A549 (cell line): ENCODE data around the gene ARID1B. TPM values are rescaled to one million over a fixed set of nuclear protein-coding genes. Genes with fewer than 3 reads are reported as not detected.

Experiments
- ATAC-seq, 2 experiments: fragments of 200-7000 bp in 1 of 2; fragments of >200 bp in 1 of 2; cut with Nextera tagmentation in 1 of 2; cut with Tn5 transposase in 1 of 2; 3 replicates each; pipeline versions ENCODE4 v1.8.0 to v1.9.1; 2018 to 2020; ENCODE audit warnings: mild to moderate bottlenecking in 1 of 2, moderate library complexity in 1 of 2
- CTCF ChIA-PET: fragments of 300-600 bp; sonication (Branson Sonifier 250); formaldehyde crosslinking; extraction: SDS; loops from one replicate; lab custom pipeline; 2021; ENCODE audit warnings: antibody characterized with exemption, inconsistent platforms; lab: Yijun Ruan, JAX
- POLR2A ChIA-PET: fragments of 350-600 bp; formaldehyde crosslinking; extraction: SDS; loops from one replicate; lab custom pipeline; 2021; ENCODE audit warnings: antibody characterized with exemption, inconsistent platforms; lab: Yijun Ruan, JAX
- DNase-seq, 2 experiments: peaks; one replicate each; pipeline versions ENCODE4 v3.0.0 to v3.0.0-alpha.2; 2011 to 2016; ENCODE audit warnings: low read depth in 1 of 2, low spot score in 1 of 2
- FAIRE-seq: peaks from 2 replicates; lab custom pipeline; 2011; peaks lifted over from hg19 to GRCh38; lab: Jason Lieb, UNC
- H3K27ac ChIP-seq, 2 experiments: fragments of >200 bp; sonication (Bioruptor Twin); formaldehyde crosslinking; 3 replicates each; pipeline ENCODE4 v1.5.1; 2016 to 2017
- H3K4me1 ChIP-seq: fragments of >200 bp; sonication (Bioruptor Twin); formaldehyde crosslinking; 3 replicates; pipeline ENCODE4 v1.6.1; 2016
- H3K4me2 ChIP-seq: fragments of >200 bp; sonication (Bioruptor Twin); formaldehyde crosslinking; 3 replicates; pipeline ENCODE4 v1.6.1; 2016
- H3K4me3 ChIP-seq: fragments of >200 bp; sonication (Bioruptor Twin); formaldehyde crosslinking; 3 replicates; pipeline ENCODE4 v1.5.1; 2016
- H3K9me3 ChIP-seq: fragments of >200 bp; sonication (Bioruptor Twin); formaldehyde crosslinking; 3 replicates; pipeline ENCODE4 v1.6.1; 2016
- CBX8 ChIP-seq: fragments of 200-600 bp; sonication (generic); IDR thresholded peaks from 2 replicates; pipeline ENCODE4 v1.6.1; 2016
- CEBPB ChIP-seq, 2 experiments: fragments of >200 bp in 1 of 2; sonication (Bioruptor Twin) in 1 of 2; formaldehyde crosslinking in 1 of 2; IDR thresholded peaks; 2 replicates each; pipeline ENCODE4 v1.6.1; 2012 to 2016
- CTCF ChIP-seq: fragments of >200 bp; sonication (Bioruptor Twin); formaldehyde crosslinking; IDR thresholded peaks from 3 replicates; pipeline ENCODE4 v1.5.1; 2016
- EHMT2 ChIP-seq: fragments of 200-600 bp; sonication (generic); IDR thresholded peaks from 2 replicates; pipeline ENCODE4 v1.6.1; 2016; ENCODE audit warnings: antibody characterized with exemption, low read depth, mild to moderate bottlenecking, moderate library complexity
- ESRRA ChIP-seq: fragments of 150-350 bp; IDR thresholded peaks from 2 replicates; pipeline ENCODE4 v1.6.1; 2014; ENCODE audit warnings: mild to moderate bottlenecking, low read length, borderline replicate concordance
- HEYL ChIP-seq: fragments of 250-450 bp; sonication (Bioruptor Pico); IDR thresholded peaks from 2 replicates; pipeline ENCODE4 v1.8.0; 2021; ENCODE audit warnings: mild to moderate bottlenecking, moderate library complexity
- HOXA7 ChIP-seq: fragments of 250-450 bp; sonication (Bioruptor Pico); IDR thresholded peaks from 2 replicates; pipeline ENCODE4 v1.5.0; 2020; ENCODE audit warnings: mild to moderate bottlenecking, moderate library complexity
- HOXB13 ChIP-seq: fragments of 250-450 bp; sonication (Bioruptor Pico); IDR thresholded peaks from 2 replicates; pipeline ENCODE4 v1.5.0; 2020; ENCODE audit warnings: low read depth, mild to moderate bottlenecking, moderate library complexity
- HOXB5 ChIP-seq: fragments of 250-450 bp; sonication (Bioruptor Pico); IDR thresholded peaks from 2 replicates; pipeline ENCODE4 v1.5.0; 2020; ENCODE audit warnings: mild to moderate bottlenecking, moderate library complexity
- JUN ChIP-seq, 2 experiments: fragments of >200 bp; sonication (Bioruptor Twin); formaldehyde crosslinking; IDR thresholded peaks; 2 replicates in 1 of 2; 3 replicates in 1 of 2; pipeline ENCODE4 v1.6.1; 2016 to 2017
- MAX ChIP-seq: IDR thresholded peaks from 2 replicates; pipeline ENCODE4 v1.6.1; 2012
- NPAS2 ChIP-seq: fragments of 250-450 bp; sonication (Bioruptor Pico); IDR thresholded peaks from 2 replicates; pipeline ENCODE4 v1.8.0; 2022; ENCODE audit warnings: mild to moderate bottlenecking, moderate library complexity, borderline replicate concordance
- PBX3 ChIP-seq: IDR thresholded peaks from 2 replicates; pipeline ENCODE4 v1.6.1; 2012
- POLR2AphosphoS2 ChIP-seq: conservative IDR thresholded peaks from 2 replicates; pipeline ENCODE4 v1.6.1; 2012; ENCODE audit warnings: low read length, improper control_type of control experiment, inconsistent platforms
- RAD21 ChIP-seq, 2 experiments: fragments of >200 bp in 1 of 2; sonication (Bioruptor Twin) in 1 of 2; formaldehyde crosslinking in 1 of 2; IDR thresholded peaks in 1 of 2; conservative IDR thresholded peaks in 1 of 2; 2 replicates in 1 of 2; 3 replicates in 1 of 2; pipeline ENCODE4 v1.6.1; 2012 to 2018; ENCODE audit warnings: inconsistent platforms in 1 of 2
- SMC3 ChIP-seq: fragments of >200 bp; sonication (Bioruptor Twin); formaldehyde crosslinking; IDR thresholded peaks from 3 replicates; pipeline ENCODE4 v1.6.1; 2018; ENCODE audit warnings: inconsistent platforms
- SREBF2 ChIP-seq: fragments of 450-650 bp; IDR thresholded peaks from 2 replicates; pipeline ENCODE4 v1.6.1; 2014; ENCODE audit warnings: mild to moderate bottlenecking, moderate library complexity
- TFCP2L1 ChIP-seq: fragments of 250-450 bp; sonication (Bioruptor Pico); IDR thresholded peaks from 2 replicates; pipeline ENCODE4 v1.5.0; 2021; ENCODE audit warnings: mild to moderate bottlenecking
- TP53 ChIP-seq: fragments of 250-450 bp; sonication (Bioruptor Pico); IDR thresholded peaks from 2 replicates; pipeline ENCODE4 v1.5.0; 2021; ENCODE audit warnings: mild to moderate bottlenecking, moderate library complexity
- USF2 ChIP-seq: fragments of 450-650 bp; IDR thresholded peaks from 2 replicates; pipeline ENCODE4 v1.6.1; 2014; ENCODE audit warnings: antibody characterized with exemption
- WGBS: methylation state at CpG from one replicate; pipeline ENCODE4 v1.1.6; 2017; ENCODE audit errors: missing lambda C conversion rate; 5-methylcytosine and 5-hydroxymethylcytosine counted together
- polyA plus RNA-seq, 4 experiments: library from polyadenylated mRNA; depleted of rRNA in 3 of 4; stranded (reverse); fragments of >200 nt; fragmentation: RNase III in 1 of 4; extraction: RNeasy Plus Mini Kit Qiagen cat#74134 plus additional on column Dnase treatment in 1 of 4; gene quantifications; 2 replicates in 3 of 4; 3 replicates in 1 of 4; pipeline ENCODE4 v1.2.3, GENCODE V29; 2011 to 2017
- TF ChIP-seq, protein P1 (sequence below): fragments of 150-350 bp; IDR thresholded peaks from 2 replicates; pipeline ENCODE4 v1.6.1; 2014; ENCODE audit warnings: low read depth, mild to moderate bottlenecking, low read length

ARID1B gene
- polyA plus RNA-seq, 2 of the 4 experiments (the other 2 are of a cell fraction), result 13.5 to 16.3 TPM

DNA sequence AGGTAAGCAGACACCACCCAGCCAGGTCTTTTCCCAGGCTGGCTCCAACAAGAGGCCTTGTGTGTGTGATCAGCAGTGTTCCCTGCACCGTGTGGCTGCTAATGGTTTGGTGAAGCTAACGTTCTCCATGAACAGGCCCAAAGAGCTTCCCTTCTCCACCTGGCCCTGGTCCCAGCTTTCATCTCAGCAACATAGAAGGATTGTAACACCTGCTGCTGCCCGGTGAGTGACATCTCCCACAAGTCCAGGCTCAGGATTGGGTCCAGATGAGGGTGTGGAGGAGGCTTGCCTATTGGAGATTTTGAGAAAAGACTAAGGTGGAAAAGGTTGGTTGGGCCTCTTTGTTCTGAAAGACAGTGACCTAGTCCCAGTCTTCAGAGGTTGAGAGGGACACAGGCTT, 456.5 kb downstream of the ARID1B start:
- ATAC-seq, result no peak
- WGBS, result 38% methylated on average over 2 of the region's 3 CpGs
- no peak for TF ChIP-seq HOXA7 (CRISPR knock-in tag)
- TF ChIP-seq HOXB13 (CRISPR knock-in tag), result no peak
- TF ChIP-seq TFCP2L1 (CRISPR knock-in tag), result no peak
- TF ChIP-seq TP53 (CRISPR knock-in tag), result no peak
- TF ChIP-seq CEBPB (IDR thresholded peaks at IDR 0.05), result no peak
- no peak for TF ChIP-seq SREBF2
- no peak for TF ChIP-seq HOXB5
- no peak for TF ChIP-seq RAD21 (conservative IDR thresholded peaks at IDR 0.05 in 1 of 2, IDR thresholded peaks at IDR 0.05 in 1 of 2)
- no peak for TF ChIP-seq JUN (IDR thresholded peaks at IDR 0.05)
- TF ChIP-seq, protein P1, sequence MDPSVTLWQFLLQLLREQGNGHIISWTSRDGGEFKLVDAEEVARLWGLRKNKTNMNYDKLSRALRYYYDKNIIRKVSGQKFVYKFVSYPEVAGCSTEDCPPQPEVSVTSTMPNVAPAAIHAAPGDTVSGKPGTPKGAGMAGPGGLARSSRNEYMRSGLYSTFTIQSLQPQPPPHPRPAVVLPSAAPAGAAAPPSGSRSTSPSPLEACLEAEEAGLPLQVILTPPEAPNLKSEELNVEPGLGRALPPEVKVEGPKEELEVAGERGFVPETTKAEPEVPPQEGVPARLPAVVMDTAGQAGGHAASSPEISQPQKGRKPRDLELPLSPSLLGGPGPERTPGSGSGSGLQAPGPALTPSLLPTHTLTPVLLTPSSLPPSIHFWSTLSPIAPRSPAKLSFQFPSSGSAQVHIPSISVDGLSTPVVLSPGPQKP, result no peak
- no peak for TF ChIP-seq CBX8
- no peak for TF ChIP-seq HEYL (CRISPR knock-in tag)
- no peak for TF ChIP-seq ESRRA
- TF ChIP-seq NPAS2 (CRISPR knock-in tag), result no peak
- no peak for TF ChIP-seq POLR2AphosphoS2
- no peak for TF ChIP-seq EHMT2
- TF ChIP-seq USF2, result no peak
- Histone ChIP-seq H3K27ac (no peak overlapping the region), H3K4me1 (peaks cover 7% of the 10 kb centered on the region; the same call in 1 of the 3 replicates), H3K4me3 (no peak overlapping the region), H3K4me2 (no peak overlapping the region), H3K9me3 (no peaks in the 10 kb centered on the region)
- no peak for DNase-seq
- ChIA-PET CTCF (interaction anchor here (1.5 kb wide), 1 partner anchor 41 kb away, joined by 5 read pairs; no protein-coding TSS in a partner anchor), POLR2A (no interaction called here)
- no peak for FAIRE-seq

DNA sequence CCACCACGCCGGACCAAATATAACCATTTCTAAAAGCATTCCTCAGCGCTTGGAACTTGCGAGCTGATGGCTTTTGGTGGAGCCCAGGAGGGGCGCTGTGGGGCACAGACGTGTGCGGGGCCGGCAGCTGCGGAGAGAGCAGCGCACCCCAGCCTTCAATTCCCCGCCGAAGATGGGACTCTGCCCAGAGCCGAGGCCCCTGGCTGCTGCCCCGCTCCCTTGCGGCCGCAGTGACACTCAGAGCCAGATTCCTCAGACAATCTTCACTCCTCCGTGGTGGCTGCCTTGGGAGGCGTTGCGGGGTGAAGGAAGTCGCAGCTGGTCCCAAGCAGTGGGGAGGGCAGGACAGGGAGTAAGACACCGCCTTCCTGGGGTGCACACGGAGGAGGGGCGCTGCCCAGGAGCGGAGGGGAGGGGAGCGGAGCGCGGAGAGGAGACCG, 458.4 kb downstream of the ARID1B start:
- peak; percentile 90 to 96 for ATAC-seq
- POLR2A ChIA-PET, result no interaction called here
- FAIRE-seq, result no peak
- no peaks in the 10 kb centered on the region for H3K9me3 ChIP-seq
- TF ChIP-seq SMC3 (peak; percentile 17; the same call in 2 of the 3 replicates), SREBF2 (peak; percentile 15; the same call in 1 of the 2 replicates), CTCF (peak; percentile 55), PBX3 (no peak), RAD21 (conservative IDR thresholded peaks at IDR 0.05 in 1 of 2, IDR thresholded peaks at IDR 0.05 in 1 of 2) (peak; percentile 19 to 25; a peak in 2 of 5 replicates), MAX (peak; percentile 53; the same call in 1 of the 2 replicates)
- TF ChIP-seq, all 56 proteins: peak for 5
- Histone ChIP-seq H3K4me1 (peaks cover 7% of the 10 kb centered on the region; the same call in 1 of the 3 replicates), H3K4me2 (peak overlapping the region; percentile 92), H3K27ac (peak overlapping the region; percentile 41 to 79; a peak in 5 of 6 replicates), H3K4me3 (peak overlapping the region; percentile 59)
- DNase-seq, result peak; percentile 60 to 70
- CTCF ChIA-PET, result interaction anchor here (0.6 to 2.6 kb wide), 11 partner anchors 9 to 1809 kb away, joined by 3 to 10 read pairs (median 4); partner anchors contain the start of gene TAGAP
- WGBS, result 4% methylated on average over 3 of the region's 28 CpGs
